GM10266 (cell line): ENCODE measurements around the gene NAT8L.

Experiments
- DNase-seq: peaks from one replicate; pipeline ENCODE4 v3.0.0; 2012; ENCODE audit errors: extremely low spot score
- TF ChIP-seq, protein P1 (sequence below): IDR thresholded peaks from 2 replicates; pipeline ENCODE4 v1.5.1; 2012; ENCODE audit warnings: mild to moderate bottlenecking, low read depth; ENCODE audit not compliant: control insufficient read depth, insufficient read depth; ENCODE audit errors: missing control alignments

The NAT8L gene

DNA sequence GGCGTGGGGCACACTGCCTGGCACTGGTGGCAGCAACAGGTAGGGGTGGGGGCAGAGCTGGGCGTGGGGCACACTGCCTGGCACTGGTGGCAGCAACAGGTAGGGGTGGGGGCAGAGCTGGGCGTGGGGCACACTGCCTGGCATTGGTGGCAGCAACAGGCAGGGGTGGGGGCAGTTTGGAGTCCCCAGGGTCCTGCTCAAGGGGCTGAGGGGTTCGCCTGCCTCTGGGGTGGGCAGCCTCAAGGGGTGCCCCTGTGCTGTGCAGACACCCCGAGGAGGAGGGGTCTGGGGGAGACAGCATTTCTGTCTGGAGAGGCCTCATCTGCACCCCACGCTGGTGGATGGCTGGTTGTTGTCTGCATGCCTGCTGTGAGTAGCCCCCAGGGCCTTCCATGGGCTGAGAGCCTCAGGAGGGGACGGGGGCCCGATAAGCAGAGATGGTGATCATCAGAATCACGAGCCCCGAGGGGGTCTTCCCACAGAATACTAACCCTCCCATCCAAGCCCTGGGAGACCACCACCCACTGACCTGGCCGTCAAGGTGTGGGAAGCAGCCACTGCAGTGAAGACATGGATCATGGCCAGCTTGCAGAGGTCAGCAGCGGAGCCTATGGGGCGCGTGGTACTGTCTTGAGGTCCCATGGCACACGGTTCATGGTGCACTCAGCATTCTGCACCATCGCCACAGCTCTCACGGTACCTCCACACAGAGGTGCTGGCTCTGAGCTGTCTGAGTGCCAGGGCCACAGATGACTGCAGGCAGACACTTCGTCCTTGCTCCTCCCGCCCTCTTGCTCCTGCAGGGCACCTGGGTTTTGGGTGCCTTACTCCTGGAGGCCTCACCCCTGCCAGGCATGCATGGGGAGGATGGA is 21.5 kb downstream of the NAT8L start:
- DNase-seq, result no peak
- TF ChIP-seq, protein P1, sequence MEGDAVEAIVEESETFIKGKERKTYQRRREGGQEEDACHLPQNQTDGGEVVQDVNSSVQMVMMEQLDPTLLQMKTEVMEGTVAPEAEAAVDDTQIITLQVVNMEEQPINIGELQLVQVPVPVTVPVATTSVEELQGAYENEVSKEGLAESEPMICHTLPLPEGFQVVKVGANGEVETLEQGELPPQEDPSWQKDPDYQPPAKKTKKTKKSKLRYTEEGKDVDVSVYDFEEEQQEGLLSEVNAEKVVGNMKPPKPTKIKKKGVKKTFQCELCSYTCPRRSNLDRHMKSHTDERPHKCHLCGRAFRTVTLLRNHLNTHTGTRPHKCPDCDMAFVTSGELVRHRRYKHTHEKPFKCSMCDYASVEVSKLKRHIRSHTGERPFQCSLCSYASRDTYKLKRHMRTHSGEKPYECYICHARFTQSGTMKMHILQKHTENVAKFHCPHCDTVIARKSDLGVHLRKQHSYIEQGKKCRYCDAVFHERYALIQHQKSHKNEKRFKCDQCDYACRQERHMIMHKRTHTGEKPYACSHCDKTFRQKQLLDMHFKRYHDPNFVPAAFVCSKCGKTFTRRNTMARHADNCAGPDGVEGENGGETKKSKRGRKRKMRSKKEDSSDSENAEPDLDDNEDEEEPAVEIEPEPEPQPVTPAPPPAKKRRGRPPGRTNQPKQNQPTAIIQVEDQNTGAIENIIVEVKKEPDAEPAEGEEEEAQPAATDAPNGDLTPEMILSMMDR, result no peak

DNA sequence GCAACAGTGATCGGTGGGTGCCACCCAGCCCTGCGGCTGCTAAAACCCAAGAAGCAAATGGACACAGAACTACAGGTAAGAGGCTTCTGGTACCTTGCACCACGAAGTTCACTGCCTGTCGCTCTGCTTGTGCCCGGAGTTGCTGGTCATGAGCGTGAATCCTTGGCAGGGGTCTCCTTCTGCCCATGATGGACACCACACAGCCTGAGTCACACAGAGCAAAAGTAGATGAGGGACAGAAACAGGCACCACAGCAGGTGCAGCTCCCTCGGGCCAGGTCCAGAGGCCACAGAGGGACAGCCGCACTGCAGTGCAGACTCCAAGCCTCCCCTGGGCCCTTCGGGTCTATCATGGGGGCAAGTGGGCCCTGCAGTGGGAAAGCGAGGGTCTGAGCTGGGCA is 22.4 kb downstream of the NAT8L start:
- TF ChIP-seq, protein P1, result no peak
- no peak for DNase-seq

DNA sequence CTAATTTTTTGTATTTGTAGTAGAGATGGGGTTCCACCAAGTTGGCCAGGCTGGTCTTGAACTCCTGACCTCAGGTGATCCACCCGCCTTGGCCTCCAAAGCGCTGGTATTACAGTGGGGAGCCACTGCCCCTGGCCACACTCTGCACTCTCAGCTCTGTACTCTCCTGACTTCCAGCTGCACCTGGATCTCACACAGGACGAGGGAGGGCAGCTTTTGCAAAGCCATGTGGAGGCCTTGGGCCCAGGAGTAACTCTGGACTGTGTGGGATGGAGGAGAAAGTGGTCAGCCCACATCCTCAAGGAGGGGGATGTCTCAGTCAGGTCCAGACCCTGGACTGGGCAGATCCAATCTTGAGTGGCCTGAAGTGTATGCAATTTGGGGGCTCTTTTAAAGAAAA is 23.0 kb downstream of the NAT8L start:
- no peak for DNase-seq
- TF ChIP-seq, protein P1, result no peak

DNA sequence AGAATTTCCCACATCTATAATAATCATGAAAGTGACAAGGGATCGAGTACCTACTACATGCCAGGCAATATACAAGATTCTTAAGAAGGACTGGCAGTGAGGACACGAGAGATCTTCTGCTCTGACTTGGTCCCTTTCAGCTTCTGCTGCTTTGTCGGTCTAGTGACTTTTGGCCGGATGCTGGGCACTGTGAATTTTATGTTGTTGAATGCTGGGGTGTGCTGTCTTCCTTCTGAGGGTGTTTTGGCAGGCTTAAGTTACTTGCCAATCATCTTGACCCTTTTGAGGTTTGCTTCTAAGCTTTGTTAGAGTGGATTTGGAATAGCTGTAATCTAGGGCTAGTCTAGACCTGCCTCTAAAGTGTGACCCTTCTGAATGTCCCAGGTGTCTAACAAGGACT is 23.5 kb downstream of the NAT8L start:
- TF ChIP-seq, protein P1, result no peak
- no peak for DNase-seq

DNA sequence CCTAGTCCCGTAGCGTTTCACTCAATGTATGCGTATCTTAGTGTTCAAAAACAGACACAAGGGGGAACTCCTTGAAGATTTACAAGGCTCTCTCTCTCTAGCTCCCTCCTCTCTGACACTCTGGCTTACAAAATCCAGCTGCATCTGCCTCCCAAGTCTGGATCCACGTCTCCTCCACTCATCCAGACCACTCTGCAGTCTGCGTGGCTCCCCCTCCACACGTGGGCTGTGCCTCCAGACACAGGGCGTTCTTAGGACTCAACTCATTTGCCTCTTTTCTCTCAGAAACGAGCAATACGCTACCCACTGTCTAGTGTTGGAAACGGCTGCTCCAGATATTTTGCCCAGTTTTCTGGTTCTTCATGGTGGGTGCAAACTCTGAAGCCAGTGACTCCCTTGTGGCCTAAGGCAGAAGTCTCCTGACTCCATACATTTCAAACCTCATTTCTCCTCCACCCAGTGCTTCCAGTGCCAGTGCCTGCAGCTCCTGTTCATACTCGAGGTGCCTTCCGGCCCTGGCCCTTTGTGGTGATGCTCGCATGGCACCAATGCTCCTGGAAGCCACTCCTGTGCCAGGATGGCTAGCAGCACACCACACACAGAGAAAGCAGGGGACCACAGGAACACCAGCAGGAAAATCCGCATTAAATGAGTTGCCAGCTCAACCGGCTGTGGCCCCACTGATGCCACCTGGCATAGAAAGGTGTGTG is 24.1 kb downstream of the NAT8L start:
- DNase-seq, result no peak
- TF ChIP-seq, protein P1, result no peak

DNA sequence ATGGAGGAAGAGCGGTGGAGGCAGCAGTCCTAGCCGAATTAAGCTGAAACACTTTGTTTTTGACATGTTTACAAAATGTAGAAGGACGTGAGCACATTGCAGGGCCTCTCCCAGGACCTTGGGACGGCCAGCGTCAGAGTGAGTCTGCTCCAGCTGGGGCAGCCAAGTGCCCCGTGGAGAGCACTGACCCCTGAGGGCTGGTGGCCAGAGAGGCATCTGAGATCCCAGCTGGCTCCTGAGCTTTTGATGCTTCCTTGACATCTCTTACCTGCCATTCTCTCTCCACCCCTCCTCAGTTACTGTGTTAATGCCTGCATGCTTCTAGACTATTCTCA is 24.7 kb downstream of the NAT8L start:
- no peak for DNase-seq
- TF ChIP-seq, protein P1, result no peak

DNA sequence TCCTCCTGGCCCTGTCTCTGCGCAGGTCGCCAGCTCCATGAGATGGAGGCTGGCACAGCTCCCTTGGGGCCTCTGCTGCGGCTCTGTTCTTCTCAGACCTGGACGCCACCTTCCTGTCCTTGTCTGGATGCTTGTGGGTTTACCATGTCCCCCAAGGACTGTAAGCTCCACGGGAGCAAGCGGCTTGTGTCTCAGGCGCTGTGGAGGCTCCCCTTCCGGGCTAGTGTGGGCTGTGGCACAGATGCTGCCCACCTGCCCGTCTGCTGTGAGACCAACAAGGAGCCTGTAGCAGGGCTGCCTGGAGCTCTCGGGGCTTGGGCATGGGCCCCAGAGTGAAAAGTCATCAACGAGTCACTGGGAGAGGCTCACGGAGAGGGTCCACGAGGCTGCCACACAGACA is 25.2 kb downstream of the NAT8L start:
- TF ChIP-seq, protein P1, result no peak
- no peak for DNase-seq
